Caki2 (cell line): ENCODE data around the gene NOL4L. TPM values are rescaled to one million over a fixed set of nuclear protein-coding genes. Genes with fewer than 3 reads are reported as not detected.

Source experiments
- DNase-seq: peaks from one replicate; pipeline ENCODE4 v3.0.0-alpha.2; 2015; ENCODE audit warnings: low read depth
- in situ Hi-C: cut with HindIII; loops from 2 replicates; pipeline ENCODE4 v1.10.0; 2016; ENCODE audit warnings: low sequenced_read_pairs, low pct_unique_long_range_greater_than_20kb, mixed read lengths
- total RNA-seq: library from RNA; depleted of rRNA; stranded (reverse); fragments of >200 nt; shearing (Covaris generic); gene quantifications from 2 replicates; pipeline ENCODE4 v1.2.3, GENCODE V29; 2014; ENCODE audit warnings: low replicate concordance

Gene NOL4L
- total RNA-seq, 1 experiment from 2014 or later = 11.6 TPM

GRCh38 chr20:32451682-32452461, 133.3 kb downstream of the NOL4L start:
- DNase-seq = no peak
- in situ Hi-C loops = no loop called here

- in situ Hi-C loops = no loop called here
- DNase-seq = no peak
Observed at GRCh38 chr20:32451340-32451681, 133.8 kb downstream of the NOL4L start.

- in situ Hi-C loops = no loop called here
Observed at GRCh38 chr20:32450484-32451061, 134.6 kb downstream of the NOL4L start.

GRCh38 chr20:32449890-32450401, 135.2 kb downstream of the NOL4L start:
- DNase-seq = no peak
- in situ Hi-C loops = no loop called here

More at GRCh38 chr20:32450484-32451061, 134.6 kb downstream of the NOL4L start:
- DNase-seq = no peak

GRCh38 chr20:32449057-32449889, 135.9 kb downstream of the NOL4L start:
- in situ Hi-C loops = no loop called here
- DNase-seq = no peak

GRCh38 chr20:32448306-32449056, 136.7 kb downstream of the NOL4L start:
- in situ Hi-C loops = no loop called here
- no peak for DNase-seq

GRCh38 chr20:32447136-32448027, 137.8 kb downstream of the NOL4L start:
- DNase-seq = no peak
- in situ Hi-C loops = no loop called here

GRCh38 chr20:32446301-32447100, 138.6 kb downstream of the NOL4L start:
- no peak for DNase-seq
- in situ Hi-C loops = no loop called here

- in situ Hi-C loops = no loop called here
- DNase-seq = no peak
Observed at GRCh38 chr20:32445539-32446273, 139.4 kb downstream of the NOL4L start.

- DNase-seq = no peak
- in situ Hi-C loops = no loop called here
Observed at GRCh38 chr20:32444474-32445220, 140.5 kb downstream of the NOL4L start.

GRCh38 chr20:32443386-32443974, 141.7 kb downstream of the NOL4L start:
- in situ Hi-C loops = no loop called here
- no peak for DNase-seq

- no peak for DNase-seq
- in situ Hi-C loops = no loop called here
Observed at GRCh38 chr20:32442630-32443373, 142.3 kb downstream of the NOL4L start.

- no peak for DNase-seq
- in situ Hi-C loops = no loop called here
Observed at GRCh38 chr20:32441638-32442037, 143.5 kb downstream of the NOL4L start.

- in situ Hi-C loops = no loop called here
- DNase-seq = no peak
Observed at GRCh38 chr20:32440758-32441078, 144.4 kb downstream of the NOL4L start.
